ENCODE data around the gene SFXN2.

DNA sequence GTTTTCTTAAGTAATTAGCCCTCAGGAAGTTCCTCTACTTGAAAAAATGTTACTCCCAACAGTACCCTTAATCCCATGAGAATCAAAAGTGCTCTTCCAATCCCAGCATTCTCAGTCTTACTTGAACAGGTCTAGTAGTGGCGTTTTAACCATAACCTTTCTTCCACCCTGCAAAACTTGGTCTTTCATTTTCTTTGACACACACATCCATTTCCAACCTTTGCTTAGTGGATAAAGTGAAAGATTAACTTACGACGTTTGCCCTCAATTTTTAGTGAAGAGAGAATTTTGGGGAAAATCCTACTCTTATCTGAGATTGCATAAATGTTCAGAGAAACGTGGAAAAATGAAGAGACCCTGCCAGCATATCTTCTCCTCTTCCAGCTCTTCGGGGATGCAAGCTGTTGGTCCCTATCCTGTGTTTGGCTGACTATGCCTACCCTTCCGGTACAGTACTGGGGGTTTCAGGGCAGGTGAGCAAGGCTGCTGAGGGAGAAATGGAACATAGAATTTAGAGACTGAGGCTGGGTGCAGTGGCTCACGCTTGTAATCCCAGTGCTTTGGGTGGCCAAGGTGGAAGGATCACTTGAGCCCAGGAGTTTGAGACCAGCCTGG, 48.1 kb downstream of the SFXN2 start:
- TF ChIP-seq CTCF (IDR thresholded peaks at IDR 0.05; ENCODE audit: low read length) (no peak), EZH2 (optimal IDR thresholded peaks at IDR 0.05; ENCODE audit: low read depth, low read length) (no peak), EZH2phosphoT487 (IDR thresholded peaks at IDR 0.05; ENCODE audit: low read length) (no peak)
